ENCODE results near the gene OPA1.

GRCh38 chr3:193595939-193596487 lies 3.0 kb downstream of the OPA1 start:
- TF ChIP-seq CTCF (IDR thresholded peaks at IDR 0.05): no peak
- no peak for TF ChIP-seq POLR2A (IDR thresholded peaks at IDR 0.05)
